Thyroid gland (tissue), 4 donors: ENCODE measurements around the gene ZNF783.

ENCODE experiments used
- CTCF ChIP-seq, 6 experiments: fragments of 200-600 bp in 3 of 6; fragments of 450-650 bp in 3 of 6; sonication (generic) in 3 of 6; IDR thresholded peaks; one replicate each; pipeline ENCODE4 v1.5.1; 2016 to 2019; ENCODE audit warnings: antibody characterized with exemption in 6 of 6, mild to moderate bottlenecking in 2 of 6, inconsistent platforms in 1 of 6, moderate library complexity in 1 of 6
- POLR2A ChIP-seq, 2 donors: fragments of 450-650 bp; IDR thresholded peaks; one replicate each; pipeline ENCODE4 v1.6.1; 2017; ENCODE audit warnings: antibody characterized with exemption in 2 of 2, mild to moderate bottlenecking in 2 of 2, moderate library complexity in 1 of 2

GRCh38 chr7:149330914-149331567 is 69.0 kb downstream of the ZNF783 start:
- TF ChIP-seq CTCF (IDR thresholded peaks at IDR 0.05) (no peak), POLR2A (IDR thresholded peaks at IDR 0.05) (no peak)
